ENCODE measurements around the gene KIF26A. TPM values are rescaled to one million over a fixed set of nuclear protein-coding genes. Genes with fewer than 3 reads are reported as not detected.

Gene KIF26A
- polyA plus RNA-seq, 1 donor from 2014 or later = 11.2 TPM

GRCh38 chr14:104095426-104096310, 42.7 kb upstream of the KIF26A start:
- H3K9ac ChIP-seq (ENCODE audit: low read length) = no peak overlapping the region
- H3K4me3 ChIP-seq (ENCODE audit: low read length) = no peak overlapping the region
- no peak overlapping the region for H3K4me2 ChIP-seq (ENCODE audit: low read length)
- no peaks in the 10 kb centered on the region for H3K9me2 ChIP-seq (ENCODE audit: insufficient read depth, low read length)
- no peaks in the 10 kb centered on the region for H3K27me3 ChIP-seq (ENCODE audit: insufficient read depth, low read depth, low read length)
- H3K79me2 ChIP-seq (replicated peaks; ENCODE audit: insufficient read depth, low read length) = no peaks in the 10 kb centered on the region
- no peaks in the 10 kb centered on the region for H4K20me1 ChIP-seq (ENCODE audit: insufficient read depth)
- H3K27ac ChIP-seq (ENCODE audit: low read length) = no peak overlapping the region
- no peaks in the 10 kb centered on the region for H3K36me3 ChIP-seq (ENCODE audit: insufficient read depth, low read length)
- no peak overlapping the region for H2AFZ ChIP-seq (ENCODE audit: low read depth, low read length)
- TF ChIP-seq RAD21 (conservative IDR thresholded peaks at IDR 0.05) (no peak), SMC3 (conservative IDR thresholded peaks at IDR 0.05; ENCODE audit: poor library complexity) (no peak), TAF1 (IDR thresholded peaks at IDR 0.05; ENCODE audit: low read depth) (no peak)
- no peaks in the 10 kb centered on the region for H3K9me3 ChIP-seq (ENCODE audit: low read length)
- no peaks in the 10 kb centered on the region for H3F3A ChIP-seq (ENCODE audit: insufficient read depth, low read length, poor library complexity, severe bottlenecking)

GRCh38 chr14:104096318-104096717, 42.1 kb upstream of the KIF26A start:
- Histone ChIP-seq H2AFZ (ENCODE audit: low read depth, low read length) (no peak overlapping the region), H3K36me3 (ENCODE audit: insufficient read depth, low read length) (no peaks in the 10 kb centered on the region), H3K4me3 (ENCODE audit: low read length) (no peak overlapping the region), H3K9me3 (ENCODE audit: low read length) (no peaks in the 10 kb centered on the region), H4K20me1 (ENCODE audit: insufficient read depth) (no peaks in the 10 kb centered on the region), H3K27ac (ENCODE audit: low read length) (no peak overlapping the region), H3F3A (ENCODE audit: insufficient read depth, low read length, poor library complexity, severe bottlenecking) (no peaks in the 10 kb centered on the region), H3K4me2 (ENCODE audit: low read length) (no peak overlapping the region), H3K27me3 (ENCODE audit: insufficient read depth, low read depth, low read length) (no peaks in the 10 kb centered on the region), H3K9me2 (ENCODE audit: insufficient read depth, low read length) (no peaks in the 10 kb centered on the region), H3K79me2 (replicated peaks; ENCODE audit: insufficient read depth, low read length) (no peaks in the 10 kb centered on the region), H3K9ac (ENCODE audit: low read length) (no peak overlapping the region)
- TF ChIP-seq CTCF (IDR thresholded peaks at IDR 0.05; ENCODE audit: poor library complexity, severe bottlenecking) (no peak), RAD21 (conservative IDR thresholded peaks at IDR 0.05) (no peak), SMC3 (conservative IDR thresholded peaks at IDR 0.05; ENCODE audit: poor library complexity) (no peak), TAF1 (IDR thresholded peaks at IDR 0.05; ENCODE audit: low read depth) (no peak), MXI1 (conservative IDR thresholded peaks at IDR 0.05; ENCODE audit: poor library complexity, severe bottlenecking) (no peak), EP300 (conservative IDR thresholded peaks at IDR 0.05; ENCODE audit: poor library complexity, severe bottlenecking) (no peak), REST (IDR thresholded peaks at IDR 0.05; ENCODE audit: borderline replicate concordance) (no peak), POLR2AphosphoS5 (IDR thresholded peaks at IDR 0.05) (no peak), EZH2 (IDR thresholded peaks at IDR 0.05; ENCODE audit: borderline replicate concordance, insufficient read depth, low read length, poor library complexity, severe bottlenecking) (no peak)
